ENCODE measurements around the gene EXOC6.

EXOC6 gene

DNA sequence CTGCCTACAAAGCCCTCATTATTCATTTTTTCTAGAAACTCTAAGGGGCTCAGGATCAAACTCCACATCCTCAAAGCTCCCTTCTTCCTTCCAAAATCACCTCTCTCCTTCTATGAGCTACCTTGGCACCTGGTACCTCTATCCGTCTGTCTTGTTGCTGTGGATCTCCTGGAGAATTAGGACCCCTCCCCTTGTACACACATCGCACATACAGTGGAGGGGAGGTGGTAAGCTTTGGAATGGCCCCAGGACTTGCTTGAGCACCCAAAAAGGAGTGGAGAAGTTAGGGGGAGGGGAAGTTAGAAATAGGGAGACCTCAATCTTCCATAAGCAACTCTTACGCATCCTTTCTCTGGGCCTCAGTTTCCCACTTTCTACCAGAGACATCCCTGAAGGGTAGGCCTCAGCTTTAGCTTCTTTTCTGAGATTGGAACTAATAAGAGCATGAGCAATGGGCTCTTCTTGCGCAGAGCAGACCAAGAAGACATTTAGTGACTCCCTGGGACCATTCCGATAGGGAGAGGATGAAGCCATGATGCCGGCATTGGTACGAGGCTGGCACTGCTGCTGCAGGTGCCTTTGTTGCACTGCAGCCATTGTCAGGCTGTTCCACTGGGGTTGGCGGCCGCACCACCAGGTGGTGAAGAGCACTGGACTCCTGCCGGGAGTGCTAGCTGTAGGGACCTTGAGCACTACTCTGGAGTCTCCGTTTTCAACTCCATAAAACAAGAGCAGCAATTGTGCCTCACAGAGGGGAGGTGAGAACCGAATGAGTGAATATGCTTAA, 216.7 kb downstream of the EXOC6 start:
- DNase-seq (ENCODE audit: low read depth, low spot score) = no peak

DNA sequence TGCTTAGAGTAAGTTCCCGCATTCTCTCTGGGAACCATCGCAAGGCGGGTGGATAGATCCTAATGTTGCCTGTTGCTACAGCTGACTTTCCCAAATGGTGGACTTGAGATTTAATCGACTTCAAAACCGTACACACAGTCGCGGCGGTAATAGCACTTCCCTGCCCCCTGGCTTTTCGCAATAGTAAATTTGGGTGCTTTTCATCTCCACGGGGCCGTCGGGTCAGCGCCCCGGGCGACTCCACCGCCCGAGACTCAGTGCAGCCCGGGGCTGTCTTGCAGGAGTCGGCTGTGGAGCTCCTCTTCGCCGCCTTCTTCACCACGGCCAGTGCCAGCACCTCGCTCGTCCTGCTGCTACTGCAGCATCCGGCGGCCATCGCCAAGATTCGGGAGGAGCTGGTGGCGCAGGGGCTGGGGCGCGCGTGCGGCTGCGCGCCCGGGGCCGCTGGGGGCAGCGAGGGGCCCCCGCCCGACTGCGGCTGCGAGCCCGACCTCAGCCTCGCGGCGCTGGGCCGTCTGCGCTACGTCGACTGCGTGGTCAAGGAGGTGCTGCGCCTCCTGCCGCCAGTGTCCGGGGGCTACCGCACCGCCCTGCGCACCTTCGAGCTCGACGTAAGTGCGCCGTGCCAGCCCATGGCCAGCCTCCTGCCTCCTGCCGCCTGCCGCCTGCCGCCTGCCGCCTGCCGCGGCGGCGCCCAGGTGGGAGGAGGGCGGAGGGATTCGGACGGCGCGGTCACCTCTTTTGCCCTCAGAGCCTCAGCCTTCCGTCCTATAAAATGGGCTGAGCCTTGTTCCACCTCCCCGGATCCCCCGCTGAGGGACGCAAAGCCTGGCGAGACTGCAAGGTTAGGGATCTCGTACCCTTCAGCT, 217.6 kb downstream of the EXOC6 start:
- DNase-seq (ENCODE audit: low read depth, low spot score) = no peak

DNA sequence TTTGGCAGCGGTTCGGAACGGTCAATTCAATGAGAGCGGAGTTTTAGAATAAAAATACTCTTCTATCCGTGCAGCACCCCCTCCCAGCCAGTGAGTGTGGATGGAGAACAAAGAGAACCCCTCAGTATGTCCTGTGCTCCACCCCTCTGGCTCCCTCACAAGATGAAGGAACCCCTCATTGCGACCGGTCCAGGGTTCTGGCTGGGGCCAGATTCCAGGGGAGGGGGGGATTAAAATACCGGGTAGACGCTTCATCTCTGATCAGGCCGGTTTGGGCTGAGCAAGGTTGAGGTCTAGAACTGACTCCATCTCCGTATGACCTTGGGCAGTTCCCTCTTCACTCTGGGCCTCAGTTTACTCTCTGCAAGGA, 218.2 kb downstream of the EXOC6 start:
- DNase-seq (ENCODE audit: low read depth, low spot score) = no peak

DNA sequence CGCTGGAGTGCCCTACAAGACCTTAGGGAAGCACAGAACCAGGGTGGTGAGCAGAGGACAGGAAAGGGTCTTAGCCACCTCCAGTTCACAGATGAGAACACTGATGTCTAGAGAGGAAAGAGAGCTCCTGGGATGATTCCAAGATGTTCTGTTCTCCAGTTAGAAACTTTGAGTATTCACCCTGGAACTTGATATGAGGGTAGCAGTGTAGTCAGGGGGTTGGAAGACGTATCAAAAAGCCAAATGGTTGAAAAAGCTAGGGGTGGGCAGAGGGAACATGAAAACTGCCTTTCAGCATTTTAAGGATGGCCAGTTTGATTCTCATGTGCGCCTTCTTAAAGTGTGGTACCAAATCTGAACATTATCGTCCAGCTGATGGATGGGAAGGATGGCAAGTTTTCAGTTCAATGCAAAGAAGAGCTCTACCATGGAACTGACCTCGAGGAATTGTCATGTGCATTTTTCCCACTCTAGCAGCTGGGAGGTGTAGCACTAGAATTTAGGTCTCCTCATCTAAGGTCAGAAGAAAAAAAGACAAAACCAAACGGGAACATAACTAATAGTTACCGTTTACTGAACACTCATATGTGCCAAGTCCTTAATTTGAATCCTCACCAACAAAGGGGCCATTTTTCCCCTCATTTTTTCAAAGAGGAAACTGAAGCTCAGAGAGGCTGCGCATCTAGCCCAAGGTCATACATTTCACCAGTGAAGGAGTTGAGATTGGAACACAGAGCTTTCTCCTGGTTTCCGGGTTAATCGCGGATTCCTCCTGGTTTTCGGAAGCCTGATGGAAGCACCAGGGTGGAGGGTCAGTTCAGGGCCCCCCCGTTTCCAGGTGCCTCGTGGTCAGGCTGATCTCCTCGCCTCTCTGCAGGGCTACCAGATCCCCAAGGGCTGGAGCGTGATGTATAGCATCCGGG, 219.4 kb downstream of the EXOC6 start:
- DNase-seq (ENCODE audit: low read depth, low spot score) = no peak

DNA sequence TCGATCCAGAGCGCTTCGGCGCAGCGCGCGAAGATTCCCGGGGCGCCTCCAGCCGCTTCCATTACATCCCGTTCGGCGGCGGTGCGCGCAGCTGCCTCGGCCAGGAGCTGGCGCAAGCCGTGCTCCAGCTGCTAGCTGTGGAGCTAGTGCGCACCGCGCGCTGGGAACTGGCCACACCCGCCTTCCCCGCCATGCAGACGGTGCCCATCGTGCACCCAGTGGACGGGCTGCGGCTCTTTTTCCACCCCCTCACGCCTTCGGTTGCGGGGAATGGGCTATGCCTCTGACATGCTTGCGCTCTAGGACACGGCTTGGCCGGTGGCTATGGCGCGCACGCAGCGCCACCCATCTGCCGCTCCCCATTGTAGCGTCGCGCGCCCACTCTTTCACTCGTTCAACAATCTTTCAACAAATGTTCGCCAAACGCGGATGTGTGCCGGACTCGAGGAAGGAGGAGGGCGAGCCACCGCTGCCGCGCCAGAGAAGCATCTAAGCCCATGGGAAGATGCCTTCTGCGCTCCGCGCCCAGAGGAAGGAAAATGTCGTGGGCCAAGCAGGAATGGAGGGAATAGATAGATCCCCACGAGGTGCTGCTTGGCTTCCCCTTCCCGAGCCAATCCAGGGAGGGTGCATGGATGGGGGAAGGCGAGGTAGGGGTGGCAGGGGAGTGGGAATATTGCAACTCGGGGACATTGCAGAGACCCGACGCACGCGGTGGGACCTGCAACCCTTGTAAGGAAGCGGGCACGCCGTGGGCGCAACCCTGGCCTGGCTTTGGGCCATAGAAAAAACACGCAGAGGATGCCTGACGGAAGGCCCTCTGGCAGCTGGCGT, 220.3 kb downstream of the EXOC6 start:
- no peak for DNase-seq (ENCODE audit: low read depth, low spot score)

DNA sequence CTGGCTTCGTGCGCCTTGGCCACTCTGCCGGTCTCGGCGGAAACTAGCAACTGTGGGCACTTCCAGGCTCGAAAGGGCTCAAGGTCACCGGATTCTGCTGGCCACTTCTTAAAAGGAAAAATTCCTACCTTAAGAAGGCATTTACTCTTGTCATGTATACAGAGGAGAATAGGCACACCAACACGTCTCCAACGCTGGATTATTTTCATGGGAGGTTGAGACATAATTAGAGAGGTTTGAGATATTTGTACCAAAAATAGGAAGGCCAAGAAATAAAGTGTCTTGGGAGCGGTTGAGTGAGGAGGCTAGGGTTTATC, 220.9 kb downstream of the EXOC6 start:
- no peak for DNase-seq (ENCODE audit: low read depth, low spot score)

DNA sequence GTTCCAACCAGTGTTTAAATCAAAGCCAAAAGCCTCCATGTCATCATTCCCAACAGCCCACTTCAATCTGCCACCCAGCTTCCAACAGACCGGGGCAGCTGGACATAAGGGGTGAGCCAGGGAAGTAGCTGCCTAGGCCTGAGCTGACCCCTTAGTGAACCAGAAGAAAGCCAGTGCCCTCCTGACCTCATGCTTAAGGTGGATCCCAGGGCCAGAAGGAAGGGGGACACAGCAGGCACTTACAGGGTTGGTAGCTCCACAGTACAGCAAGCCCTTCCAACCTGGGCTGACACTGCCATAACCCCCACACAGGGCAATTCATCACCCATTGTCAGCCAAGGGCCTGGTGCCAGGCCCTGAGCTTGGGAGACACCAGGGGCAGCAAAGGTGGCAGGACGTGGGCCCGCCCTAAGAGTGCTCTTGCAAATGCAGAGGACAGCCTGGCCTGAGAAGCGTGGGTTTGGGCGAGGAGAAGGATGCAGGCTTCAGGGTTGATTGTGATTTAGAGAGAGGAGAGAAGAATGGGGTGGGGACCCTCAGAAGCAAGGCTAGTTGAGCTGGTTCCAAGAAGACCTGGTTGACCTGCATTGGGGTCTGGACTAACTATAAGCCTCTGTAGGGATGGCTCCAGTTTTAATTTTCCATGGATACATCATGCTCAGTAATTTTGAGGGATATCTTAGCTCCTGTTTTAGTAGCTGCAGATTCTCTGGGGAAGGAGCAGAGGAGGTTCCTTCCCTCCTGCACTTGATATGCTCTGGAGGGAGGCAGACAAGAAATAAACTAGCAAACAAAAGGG, 222.3 kb downstream of the EXOC6 start:
- no peak for DNase-seq (ENCODE audit: low read depth, low spot score)

DNA sequence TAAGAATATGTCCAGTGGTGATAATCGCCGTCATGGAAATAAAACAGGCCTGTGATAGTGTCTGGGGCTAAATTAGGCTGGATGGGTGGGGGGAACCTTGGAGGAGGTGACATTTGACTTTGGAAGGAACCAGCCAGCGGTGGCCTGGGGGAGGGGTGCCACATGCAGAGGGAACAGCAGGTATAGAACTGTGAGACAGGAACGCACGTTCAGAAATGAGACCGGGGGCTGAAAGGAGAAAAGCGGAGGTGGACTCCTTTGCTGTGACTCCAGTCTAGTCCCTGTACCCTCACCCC, 222.8 kb downstream of the EXOC6 start:
- DNase-seq (ENCODE audit: low read depth, low spot score) = no peak

DNA sequence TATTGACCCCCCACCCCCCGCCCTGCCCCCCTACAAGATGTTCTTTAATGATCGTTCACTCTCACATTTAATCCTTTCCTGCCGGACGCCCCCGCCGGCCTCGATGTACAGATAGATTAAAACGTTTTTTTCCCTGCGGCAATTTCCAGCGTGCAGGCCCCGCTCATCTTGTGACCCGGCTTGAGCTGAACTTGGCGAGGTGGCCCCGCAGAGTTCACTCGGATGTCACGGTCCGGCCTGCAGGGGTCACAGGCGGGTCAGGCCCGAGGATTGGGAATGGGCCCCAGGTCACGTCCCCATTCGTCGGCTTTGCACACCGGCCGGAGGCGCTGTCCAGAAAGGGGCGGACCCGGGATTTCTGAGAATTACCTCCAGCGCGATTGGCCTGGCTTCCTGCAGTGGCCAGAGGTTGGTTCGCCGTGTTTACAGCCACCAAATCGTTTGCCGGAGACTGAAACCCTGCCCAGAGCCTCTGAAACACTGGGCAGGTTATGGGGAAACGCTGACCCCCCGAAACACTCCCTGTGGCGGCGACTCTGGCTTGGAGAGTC, 223.4 kb downstream of the EXOC6 start:
- DNase-seq (ENCODE audit: low read depth, low spot score) = no peak

DNA sequence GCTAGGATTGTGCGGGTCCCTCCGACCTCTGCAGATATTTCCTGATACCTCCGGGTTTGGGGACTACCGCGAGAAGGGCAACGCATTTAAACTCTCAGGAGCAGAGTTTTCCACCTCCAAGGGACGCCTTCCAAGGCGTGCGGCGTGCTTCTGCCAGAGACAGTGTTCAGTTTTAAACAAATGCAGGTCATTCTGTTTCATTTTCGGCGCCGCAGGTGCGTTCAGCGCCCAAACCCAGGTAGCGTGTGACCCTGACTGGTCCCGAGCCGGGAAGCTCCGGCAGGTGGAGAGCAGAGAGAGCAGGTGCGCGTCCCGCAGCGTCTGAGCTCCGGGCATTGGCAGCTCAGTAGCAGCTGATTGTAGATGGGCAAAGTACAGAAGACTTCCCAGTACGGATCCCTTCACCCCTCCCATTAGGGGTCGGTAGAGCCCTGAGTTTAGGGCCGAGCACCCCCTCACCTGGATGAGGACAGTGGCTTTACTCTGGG, 223.9 kb downstream of the EXOC6 start:
- no peak for DNase-seq (ENCODE audit: low read depth, low spot score)

DNA sequence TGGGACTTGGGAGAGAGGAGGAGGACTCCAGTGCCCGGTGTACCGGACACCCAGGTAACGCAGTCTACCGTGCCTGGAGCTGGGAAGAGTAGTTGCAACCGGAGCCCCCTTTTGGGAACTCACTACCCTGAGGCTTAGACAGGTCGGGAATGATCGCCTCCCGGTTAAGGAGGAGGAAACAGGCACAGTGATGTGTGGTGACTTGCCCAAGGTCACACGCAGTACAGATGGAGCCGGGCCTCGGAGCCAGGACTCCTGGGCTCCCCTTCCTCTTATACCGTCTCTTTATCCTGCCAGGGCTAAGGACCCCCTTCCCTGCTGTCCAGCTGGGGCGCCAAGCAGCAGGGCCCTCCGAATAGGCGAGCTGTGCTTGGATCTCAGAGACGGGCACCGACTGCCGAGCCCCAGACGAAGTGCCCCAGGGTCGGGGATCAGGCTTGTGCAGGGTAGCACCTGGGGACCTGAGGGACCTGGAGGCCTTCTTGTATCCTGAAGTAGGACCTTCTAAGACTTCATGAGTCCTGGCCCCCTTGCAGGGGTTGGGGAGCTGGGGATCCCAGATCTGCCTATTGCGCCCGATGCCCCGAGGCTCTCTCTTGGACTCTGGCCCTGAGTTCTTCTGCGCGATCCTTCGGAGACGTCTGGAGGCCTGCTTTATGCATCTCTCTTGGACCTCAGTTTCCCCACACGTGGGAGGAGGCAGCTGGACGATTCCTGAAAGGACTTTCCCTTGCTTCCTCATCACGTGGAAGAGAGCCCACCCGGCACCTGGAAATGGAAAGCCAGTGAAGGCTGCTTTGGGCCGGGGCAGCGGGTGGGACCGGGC, 224.6 kb downstream of the EXOC6 start:
- no peak for DNase-seq (ENCODE audit: low read depth, low spot score)

DNA sequence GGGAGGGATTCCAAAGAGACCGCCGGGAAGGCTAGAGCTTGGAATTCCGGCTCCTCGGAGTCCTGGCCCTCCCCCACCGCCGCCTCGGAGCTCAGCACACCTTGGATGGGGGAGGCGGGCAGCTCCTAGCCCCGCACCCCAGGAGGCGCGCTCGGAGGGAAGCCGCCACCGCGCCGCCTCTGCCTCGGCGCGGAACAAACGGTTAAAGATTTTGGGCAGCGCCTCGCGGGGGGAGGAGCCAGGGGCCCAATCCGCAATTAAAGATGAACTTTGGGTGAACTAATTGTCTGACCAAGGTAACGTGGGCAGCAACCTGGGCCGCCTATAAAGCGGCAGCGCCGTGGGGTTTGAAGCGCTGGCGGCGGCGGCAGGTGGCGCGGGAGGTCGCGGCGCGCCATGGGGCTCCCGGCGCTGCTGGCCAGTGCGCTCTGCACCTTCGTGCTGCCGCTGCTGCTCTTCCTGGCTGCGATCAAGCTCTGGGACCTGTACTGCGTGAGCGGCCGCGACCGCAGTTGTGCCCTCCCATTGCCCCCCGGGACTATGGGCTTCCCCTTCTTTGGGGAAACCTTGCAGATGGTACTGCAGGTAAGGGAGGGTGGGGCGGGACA, 225.3 kb downstream of the EXOC6 start, which contains the start of gene CYP26A1:
Gene CYP26A1 (plus strand): TSS at position 355 of the 608 bp plus-strand sequence. CDS start 42 bp downstream, at position 397.
- no peak for DNase-seq (ENCODE audit: low read depth, low spot score)

DNA sequence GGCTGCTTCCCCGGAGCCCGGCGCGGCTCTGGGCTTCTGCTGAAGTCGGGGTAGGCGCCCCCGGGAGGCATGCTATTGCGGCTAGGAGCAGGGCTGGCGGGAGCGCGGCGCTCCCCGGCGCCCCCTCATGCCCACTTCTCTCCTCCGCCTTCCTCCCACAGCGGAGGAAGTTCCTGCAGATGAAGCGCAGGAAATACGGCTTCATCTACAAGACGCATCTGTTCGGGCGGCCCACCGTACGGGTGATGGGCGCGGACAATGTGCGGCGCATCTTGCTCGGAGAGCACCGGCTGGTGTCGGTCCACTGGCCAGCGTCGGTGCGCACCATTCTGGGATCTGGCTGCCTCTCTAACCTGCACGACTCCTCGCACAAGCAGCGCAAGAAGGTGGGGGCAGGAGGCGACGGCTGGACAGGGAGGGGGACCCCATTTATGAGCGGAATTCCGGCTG, 225.9 kb downstream of the EXOC6 start:
- DNase-seq (ENCODE audit: low read depth, low spot score) = no peak

DNA sequence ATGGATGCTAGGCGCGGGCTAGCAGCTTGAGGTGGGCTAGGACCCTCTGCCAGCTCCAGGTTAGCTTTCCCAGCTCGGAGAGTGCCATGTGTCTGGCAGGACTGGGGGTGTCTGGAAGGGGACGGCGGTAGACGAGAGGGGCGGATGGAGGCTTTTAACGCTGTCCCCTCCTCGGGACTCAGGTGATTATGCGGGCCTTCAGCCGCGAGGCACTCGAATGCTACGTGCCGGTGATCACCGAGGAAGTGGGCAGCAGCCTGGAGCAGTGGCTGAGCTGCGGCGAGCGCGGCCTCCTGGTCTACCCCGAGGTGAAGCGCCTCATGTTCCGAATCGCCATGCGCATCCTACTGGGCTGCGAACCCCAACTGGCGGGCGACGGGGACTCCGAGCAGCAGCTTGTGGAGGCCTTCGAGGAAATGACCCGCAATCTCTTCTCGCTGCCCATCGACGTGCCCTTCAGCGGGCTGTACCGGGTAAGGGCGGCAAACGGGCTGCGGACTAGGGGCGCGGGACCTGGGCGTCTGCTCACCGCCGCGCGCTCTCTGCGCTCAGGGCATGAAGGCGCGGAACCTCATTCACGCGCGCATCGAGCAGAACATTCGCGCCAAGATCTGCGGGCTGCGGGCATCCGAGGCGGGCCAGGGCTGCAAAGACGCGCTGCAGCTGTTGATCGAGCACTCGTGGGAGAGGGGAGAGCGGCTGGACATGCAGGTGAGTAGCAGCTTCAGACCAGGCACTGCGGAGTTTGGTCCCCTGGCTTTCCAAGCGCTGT, 226.5 kb downstream of the EXOC6 start:
- DNase-seq (ENCODE audit: low read depth, low spot score) = no peak

DNA sequence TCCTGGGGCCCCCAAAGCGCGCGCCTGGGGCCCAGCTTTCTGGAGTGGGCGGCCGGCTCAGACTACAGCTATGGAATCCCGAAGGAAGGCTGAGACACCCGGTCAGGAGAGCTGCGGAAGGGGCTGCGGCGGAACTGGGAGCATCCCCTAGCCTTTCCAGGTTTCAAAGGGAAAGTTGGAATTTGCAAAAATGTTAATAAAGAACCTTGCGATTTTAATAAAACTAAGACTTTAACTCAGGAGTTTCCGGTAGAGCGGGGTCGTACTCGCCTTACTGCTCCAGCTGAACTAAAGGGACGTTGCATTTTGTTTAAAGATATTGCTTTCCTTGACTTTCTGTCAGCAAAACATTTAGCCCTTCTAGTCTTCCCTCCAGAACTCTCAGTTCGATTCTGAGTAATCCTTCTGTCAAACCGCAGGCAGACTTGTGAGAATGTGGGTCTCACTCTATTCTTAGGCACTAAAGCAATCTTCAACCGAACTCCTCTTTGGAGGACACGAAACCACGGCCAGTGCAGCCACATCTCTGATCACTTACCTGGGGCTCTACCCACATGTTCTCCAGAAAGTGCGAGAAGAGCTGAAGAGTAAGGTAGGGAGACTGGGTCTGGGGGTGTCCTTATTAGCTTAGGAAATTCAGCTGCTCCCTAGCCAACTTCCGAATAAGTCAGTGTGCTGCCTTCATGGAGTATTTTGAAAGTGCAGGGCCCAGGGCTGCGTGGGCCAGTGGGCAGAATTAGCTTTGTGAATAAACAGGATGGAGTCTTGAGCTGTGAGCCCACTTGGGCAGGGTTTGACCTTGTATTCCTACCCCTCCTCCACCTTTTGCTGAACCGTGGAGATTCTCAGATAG, 227.3 kb downstream of the EXOC6 start:
- DNase-seq (ENCODE audit: low read depth, low spot score) = no peak

DNA sequence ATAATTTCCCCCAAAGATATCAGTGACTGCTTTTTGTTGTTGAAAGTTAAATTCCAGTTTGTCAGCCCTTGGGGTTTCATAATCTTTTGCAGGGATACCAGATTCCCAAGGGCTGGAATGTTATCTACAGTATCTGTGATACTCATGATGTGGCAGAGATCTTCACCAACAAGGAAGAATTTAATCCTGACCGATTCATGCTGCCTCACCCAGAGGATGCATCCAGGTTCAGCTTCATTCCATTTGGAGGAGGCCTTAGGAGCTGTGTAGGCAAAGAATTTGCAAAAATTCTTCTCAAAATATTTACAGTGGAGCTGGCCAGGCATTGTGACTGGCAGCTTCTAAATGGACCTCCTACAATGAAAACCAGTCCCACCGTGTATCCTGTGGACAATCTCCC, 228.6 kb downstream of the EXOC6 start:
- DNase-seq (ENCODE audit: low read depth, low spot score) = no peak

DNA sequence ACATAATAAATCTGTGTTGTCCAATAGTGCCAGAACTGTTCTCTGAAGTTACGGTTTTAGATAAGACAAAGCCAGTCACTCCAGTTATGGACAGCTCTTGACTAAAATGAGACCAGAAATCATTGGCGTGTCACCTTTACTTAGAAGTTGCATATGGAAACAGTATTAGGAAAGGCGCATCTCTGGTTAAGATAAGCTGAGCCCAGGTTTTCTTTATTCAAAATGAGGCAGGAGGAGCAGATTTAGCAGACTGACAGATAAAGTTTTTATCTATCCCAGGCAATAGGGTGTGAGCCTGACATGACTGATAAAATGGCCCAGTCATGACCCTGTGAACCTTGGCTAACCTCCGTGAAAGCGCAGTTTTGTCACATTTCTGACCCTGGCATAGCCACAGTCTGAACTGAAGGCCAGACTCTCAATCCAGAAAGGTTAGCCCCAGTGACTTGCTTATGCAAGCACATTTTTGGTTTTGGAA, 229.6 kb downstream of the EXOC6 start:
- no peak for DNase-seq (ENCODE audit: low read depth, low spot score)

Data from smooth muscle cell of the brain vasculature (primary cell).